ENCODE data around the gene KATNB1.

The KATNB1 gene

GRCh38 chr16:57798953-57799599 is 63.5 kb downstream of the KATNB1 start:
- peak; percentile 67 for DNase-seq

- DNase-seq = no peak
Observed at GRCh38 chr16:57799600-57800199, 64.1 kb downstream of the KATNB1 start.

- DNase-seq = no peak
Observed at GRCh38 chr16:57800200-57801097, 64.9 kb downstream of the KATNB1 start.

- DNase-seq = no peak
Observed at GRCh38 chr16:57801098-57801808, 65.7 kb downstream of the KATNB1 start.

- peak; percentile 45 for DNase-seq
Observed at GRCh38 chr16:57801809-57802340, 66.3 kb downstream of the KATNB1 start.

GRCh38 chr16:57802341-57803133 is 67.0 kb downstream of the KATNB1 start, which contains the start of gene KIFC3:
TSS of gene KIFC3 (minus strand) at chr16:57802491. CDS start at chr16:57798243, 4,248 bp downstream.
- peak; percentile 60 for DNase-seq

- DNase-seq = no peak
Observed at GRCh38 chr16:57803134-57803990, 67.8 kb downstream of the KATNB1 start.

GRCh38 chr16:57804111-57804837 is 68.7 kb downstream of the KATNB1 start:
- DNase-seq = no peak

GRCh38 chr16:57805176-57805575 is 69.6 kb downstream of the KATNB1 start:
- DNase-seq = no peak

Measured in NCI-H345 (cell line).